D341Med (cell line): ENCODE data around the gene LYPD4.
"Not testable (repeated sequence)": the region's sequence is repeated elsewhere in the genome, so short reads cannot be mapped to it uniquely, and the experiment has no call there.

ENCODE experiments used
- DNase-seq: peaks from one replicate; pipeline ENCODE4 v3.0.0; 2012; ENCODE audit warnings: low spot score

Gene LYPD4, protein sequence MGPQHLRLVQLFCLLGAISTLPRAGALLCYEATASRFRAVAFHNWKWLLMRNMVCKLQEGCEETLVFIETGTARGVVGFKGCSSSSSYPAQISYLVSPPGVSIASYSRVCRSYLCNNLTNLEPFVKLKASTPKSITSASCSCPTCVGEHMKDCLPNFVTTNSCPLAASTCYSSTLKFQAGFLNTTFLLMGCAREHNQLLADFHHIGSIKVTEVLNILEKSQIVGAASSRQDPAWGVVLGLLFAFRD

DNA sequence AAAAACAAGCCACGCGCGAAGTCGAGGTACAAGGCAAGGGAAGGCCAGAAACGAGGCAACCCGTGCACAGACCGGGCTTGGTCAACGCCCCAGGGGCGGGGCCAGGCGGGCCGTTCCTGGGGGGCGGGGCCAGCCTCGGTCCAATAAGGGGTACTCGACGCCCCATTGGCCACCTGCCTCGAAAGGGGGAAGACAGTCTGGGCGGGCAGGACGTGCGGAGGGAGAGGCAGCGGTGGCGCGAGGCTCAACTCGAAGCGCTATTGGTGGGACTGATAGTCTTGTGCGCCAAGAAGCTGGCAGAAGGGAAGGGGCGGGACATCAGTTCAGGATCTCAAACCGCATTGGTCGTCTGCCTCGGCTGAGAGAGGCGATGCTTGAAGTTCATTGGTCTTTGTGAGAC, at the start of gene LYPD4:
TSS of gene LYPD4 (minus strand) at position 83 of the 400 bp plus-strand sequence. CDS start 5,398 bp downstream, outside the sequence.
- DNase-seq, result no peak

- no peak for DNase-seq
These were observed 49.4 kb upstream of the LYPD4 start for GRCh38 chr19:41893899-41894298.

GRCh38 chr19:41892173-41892902, 47.9 kb upstream of the LYPD4 start:
- no peak for DNase-seq

DNA sequence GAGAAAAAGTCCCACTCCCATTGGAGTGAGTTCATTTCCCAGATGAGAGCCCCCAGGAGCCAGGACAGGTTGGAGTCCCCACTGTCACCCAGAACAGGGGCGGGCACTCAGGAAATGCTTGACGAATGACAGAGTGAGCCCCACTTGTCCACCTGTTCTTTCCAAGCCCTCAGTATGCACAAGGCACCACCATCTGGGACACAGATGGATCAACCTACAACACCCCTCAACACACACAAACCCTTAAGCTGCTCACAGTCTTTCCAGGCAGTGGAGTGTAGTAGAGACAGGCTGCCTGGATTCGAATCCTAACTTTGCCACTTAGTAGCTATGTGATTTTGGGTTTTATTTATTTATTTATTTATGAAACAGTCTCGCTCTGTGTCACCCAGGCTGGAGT, 46.5 kb upstream of the LYPD4 start:
- DNase-seq, result no peak

GRCh38 chr19:41889896-41890295, 45.4 kb upstream of the LYPD4 start:
- DNase-seq, result no peak

GRCh38 chr19:41888926-41889325, 44.4 kb upstream of the LYPD4 start:
- DNase-seq, result no peak

GRCh38 chr19:41887711-41888382, 43.4 kb upstream of the LYPD4 start:
- no peak for DNase-seq

DNA sequence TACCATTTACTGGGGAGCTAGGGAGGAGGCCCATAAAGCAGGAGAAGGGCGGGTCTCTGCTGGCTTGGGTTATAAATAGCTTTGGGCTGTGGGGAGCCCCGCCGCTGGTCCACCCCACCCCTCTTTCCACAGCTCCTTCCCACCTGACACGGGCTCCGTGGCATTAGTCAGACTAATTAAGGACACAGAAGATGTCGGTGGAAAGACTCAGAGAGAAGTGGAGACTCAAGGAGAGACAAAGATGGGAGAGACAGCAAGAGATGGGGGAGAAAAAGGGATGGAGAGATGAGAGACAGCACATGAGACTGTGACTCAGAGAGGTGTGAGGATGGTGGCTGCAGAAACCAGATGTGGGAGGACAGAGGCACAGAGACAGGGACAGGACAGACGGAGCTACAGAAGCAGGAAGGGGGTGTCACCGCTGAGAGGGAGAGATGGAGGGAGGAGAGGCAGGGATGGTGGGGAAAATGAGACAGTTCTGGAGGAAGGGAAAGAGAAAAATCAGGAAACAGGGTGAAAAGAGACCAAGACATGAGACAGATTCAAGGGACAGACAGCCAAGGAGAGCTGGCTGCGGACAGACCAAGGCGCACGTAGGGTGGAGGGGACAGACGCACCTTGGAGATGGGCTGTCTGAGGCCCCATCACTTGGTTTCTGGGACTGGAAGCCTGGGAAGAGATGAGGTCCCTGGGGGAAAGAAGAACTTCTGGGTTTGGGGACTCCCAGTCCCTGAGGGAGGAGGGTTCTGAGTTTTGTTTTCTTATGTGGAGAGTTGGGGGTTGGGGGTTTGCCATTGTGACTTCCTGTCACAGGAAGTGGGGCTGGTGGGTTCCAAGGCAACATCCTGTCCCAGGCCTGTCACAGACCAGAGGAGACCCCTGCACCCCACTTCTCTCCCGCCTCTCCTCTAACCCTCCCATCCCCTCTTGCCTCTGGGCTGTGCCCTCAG, 42.6 kb upstream of the LYPD4 start:
- DNase-seq, result no peak

DNA sequence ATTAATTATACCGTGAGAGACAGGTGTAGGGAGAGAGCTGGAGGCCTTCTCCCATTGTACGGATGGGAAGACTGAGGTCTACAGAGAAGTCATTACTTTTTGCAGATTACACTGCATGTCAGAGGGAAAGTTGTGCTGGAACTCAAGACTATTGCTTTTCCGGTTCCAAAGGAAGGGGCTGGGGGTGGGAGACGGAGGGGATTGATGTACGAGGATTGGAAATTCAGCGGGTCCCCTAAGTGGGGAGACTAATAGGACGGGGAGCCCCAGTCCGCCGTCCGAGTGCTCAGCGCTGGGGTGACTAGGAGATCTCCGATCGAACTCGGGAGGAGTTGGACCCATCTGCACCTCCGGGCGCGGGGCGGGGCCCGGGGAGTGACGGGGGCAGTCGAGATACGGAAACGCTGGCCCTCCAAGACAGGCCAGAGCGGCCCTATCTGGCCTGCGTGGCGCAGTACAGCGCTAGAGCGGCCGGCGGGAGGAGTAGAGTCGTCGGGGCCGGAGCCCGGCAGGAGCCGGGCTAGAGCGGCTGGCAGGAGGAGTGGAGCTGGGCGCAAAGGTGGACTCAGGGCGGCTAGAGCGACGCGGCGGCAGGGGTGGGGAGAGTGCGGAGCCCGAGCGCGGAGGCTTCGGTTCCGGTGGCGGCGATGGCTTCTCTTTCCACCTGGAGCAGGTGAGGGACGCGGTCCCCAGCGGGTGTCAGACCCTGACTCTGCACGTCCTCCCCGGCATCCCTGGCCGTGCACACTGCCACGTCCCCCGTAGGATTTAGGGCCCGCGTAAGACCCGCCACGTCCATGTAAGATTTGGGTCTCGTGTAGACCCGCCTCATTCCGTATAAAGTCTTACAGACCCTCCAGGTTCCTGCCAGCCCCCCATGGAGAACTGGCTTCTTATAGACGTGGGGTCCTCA, 39.6 kb upstream of the LYPD4 start:
- peak; percentile 98 for DNase-seq

DNA sequence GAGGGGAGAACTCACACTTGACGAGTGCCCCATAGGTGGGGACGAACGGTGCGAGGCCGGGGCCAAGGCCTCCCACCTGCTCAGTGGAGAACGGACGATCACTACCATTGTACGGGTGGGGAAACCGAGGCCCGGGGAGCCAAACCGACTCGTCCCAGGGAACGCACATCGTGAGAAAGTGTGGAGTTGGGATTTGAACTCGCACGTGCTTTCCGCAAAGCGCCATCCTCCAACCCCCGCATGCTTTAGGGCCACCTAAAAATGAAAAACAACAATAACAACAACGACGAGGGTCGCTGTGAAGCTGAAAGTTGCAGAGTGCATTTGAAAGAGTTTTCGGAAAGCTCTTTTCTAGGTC, 39.0 kb upstream of the LYPD4 start:
- peak; percentile 34 for DNase-seq

DNA sequence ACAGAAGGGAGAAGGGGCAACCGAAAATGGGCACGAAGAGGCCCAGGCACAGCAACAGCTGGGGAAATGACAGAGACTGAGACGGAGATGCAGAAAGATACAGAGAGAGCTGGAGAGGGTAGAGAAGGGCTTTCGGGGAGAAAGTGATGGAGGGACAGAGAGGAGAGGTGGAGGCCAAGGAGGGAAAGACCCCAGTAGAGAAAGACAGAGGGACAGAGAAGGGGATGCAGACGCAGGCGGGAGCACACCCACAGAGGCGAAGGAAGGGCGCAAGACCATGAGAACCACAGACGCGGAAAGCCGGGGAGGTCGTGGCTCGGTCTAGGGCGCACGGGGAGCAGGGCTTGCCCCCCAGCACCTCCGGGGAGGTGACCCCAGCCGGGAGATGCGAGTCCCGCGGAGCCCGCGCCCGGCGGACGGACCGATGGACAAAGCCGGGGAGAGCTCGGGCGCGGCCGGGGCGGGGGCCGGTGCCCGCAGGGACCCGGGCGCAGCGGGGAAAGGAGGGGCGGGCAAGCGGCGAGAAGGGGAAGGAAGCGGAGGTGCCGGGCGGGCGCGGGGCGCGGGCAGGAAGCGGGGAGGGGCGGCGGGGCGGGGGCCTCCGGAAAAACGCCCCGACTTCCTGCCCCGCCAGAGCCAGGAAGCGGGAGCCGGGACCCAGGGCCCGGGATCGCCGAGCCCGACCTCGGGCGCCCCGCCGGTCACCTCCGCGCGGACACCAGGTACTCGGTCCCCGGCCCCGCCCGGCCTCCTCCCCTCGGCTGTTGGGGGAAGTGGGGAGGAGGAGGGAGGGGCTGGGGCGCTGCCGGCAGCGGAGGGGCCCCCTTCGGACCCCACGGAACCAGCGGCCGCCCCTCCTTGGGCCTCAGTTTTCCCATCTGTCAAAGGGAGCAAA, 38.3 kb upstream of the LYPD4 start, which contains the start of gene ARHGEF1:
TSS of gene ARHGEF1 (plus strand) at position 617 of the 895 bp plus-strand sequence. CDS start 4,899 bp downstream, outside the sequence.
- peak; percentile 69 for DNase-seq

DNA sequence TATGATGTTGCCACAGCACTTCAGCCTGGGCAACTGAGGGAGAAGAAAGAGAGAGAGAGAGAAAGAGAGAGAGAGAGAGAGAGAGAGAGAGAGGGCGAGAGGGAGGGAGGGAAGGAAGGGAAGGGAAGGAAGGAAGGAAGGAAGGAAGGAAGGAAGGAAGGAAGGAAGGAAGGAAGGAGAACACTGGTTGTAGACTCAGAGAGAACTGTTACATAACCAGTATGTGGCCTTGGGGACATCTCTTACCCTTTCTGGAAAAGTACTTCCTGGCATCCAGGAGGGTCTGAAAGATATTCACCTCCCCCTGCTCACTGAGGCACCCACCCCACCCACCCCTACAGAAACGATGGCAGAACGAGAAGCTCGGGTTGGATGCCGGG, 35.8 kb upstream of the LYPD4 start:
- no peak for DNase-seq

- no peak for DNase-seq
These were observed 35.3 kb upstream of the LYPD4 start for GRCh38 chr19:41879670-41880328.

DNA sequence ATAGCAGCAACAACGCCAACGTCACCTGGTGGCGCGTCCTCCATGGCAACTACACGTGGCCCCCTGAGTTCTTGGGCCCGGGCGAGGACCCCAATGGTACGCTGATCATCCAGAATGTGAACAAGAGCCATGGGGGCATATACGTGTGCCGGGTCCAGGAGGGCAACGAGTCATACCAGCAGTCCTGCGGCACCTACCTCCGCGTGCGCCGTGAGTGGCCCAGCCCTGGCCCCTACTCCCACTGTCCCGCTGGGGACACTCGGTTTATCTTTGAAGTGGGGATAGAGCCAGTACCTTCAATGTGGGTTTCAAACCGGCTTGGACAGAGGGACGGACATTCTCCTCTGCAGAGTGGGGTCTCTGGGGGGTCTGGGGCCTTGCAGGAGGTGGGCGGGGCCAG, 34.6 kb upstream of the LYPD4 start:
- no peak for DNase-seq

GRCh38 chr19:41877916-41878905, 33.7 kb upstream of the LYPD4 start:
- DNase-seq, result no peak

DNA sequence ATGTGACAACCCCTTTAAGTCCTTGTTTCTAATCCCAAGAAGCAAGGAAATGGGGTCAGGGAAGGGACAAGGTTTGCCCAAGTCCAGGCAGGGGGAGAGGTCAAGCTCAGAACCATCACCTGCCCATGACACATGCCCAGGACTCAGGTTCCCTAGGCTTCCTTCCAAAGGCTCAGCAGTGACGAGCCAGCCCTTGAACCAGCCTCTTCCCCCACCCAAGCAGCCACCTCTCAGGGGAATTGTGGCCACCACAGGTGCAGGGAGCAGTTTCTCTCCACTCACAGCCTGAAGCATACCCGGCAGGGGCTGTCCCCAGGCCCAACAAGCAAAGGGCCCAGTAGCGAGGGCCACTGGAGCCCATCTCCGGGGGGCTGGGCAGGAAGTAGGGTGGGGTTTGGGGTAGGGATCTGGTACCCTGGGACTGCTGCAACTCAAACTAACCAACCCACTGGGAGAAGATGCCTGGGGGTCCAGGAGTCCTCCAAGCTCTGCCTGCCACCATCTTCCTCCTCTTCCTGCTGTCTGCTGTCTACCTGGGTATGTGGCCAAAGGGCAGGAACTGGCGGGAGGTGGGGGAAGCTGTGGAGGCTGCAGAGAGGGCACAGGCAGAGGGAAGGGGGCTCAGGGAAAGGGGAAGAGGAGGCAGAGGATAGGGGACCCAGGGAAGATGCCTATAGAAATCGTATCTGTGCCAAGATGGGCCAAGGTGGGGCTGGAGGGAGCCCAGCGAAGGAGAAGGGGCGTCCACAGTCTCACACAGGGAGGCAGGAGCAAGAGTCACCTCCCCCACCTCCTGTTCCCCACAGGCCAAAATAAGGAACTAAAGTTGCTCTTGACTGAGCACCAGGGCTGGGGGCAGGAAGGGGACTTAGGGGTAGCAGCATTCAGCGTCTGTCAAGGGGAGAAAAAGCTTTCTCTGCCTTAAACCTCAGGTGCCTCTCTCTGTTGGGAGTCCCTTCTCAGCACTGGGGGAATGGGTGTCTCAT, 32.7 kb upstream of the LYPD4 start, which contains the start of gene CD79A:
TSS of gene CD79A (plus strand) at position 433 of the 986 bp plus-strand sequence. CDS start at position 459, 26 bp downstream.
- DNase-seq, result no peak

DNA sequence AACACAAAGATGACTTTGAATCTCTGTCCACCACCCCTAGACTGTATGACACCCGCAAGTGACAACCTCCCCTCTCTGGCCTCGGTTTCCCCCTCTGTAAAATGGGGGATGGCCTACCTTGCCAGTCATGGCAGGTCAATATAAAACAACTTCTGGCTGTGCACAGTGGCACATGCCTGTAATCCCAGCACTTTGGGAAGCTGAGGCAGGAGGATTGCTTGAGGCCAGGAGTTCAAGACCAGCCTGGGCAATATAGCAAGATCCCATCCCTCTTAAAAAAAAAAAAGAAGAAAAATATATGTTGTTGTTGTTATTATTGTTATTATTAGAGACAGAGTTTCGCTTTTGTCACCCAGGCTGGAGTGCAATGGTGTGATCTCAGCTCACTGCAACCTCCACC, 31.5 kb upstream of the LYPD4 start:
- not testable (repeated sequence) for DNase-seq
